Lower leg skin (tissue), 3 donors: Measurements from ENCODE around the gene HTR5A.

ENCODE experiments used
- CTCF ChIP-seq, 3 donors: fragments of 450-650 bp; IDR thresholded peaks; one replicate each; pipeline ENCODE4 v1.5.1; 2016; ENCODE audit warnings: antibody characterized with exemption in 3 of 3, mild to moderate bottlenecking in 3 of 3, moderate library complexity in 2 of 3
- POLR2A ChIP-seq, 2 donors: fragments of 450-650 bp; IDR thresholded peaks; one replicate each; pipeline ENCODE4 v1.6.1; 2016 to 2017; ENCODE audit warnings: antibody characterized with exemption in 2 of 2, mild to moderate bottlenecking in 1 of 2, moderate library complexity in 1 of 2

- TF ChIP-seq CTCF (IDR thresholded peaks at IDR 0.05) (no peak), POLR2A (IDR thresholded peaks at IDR 0.05) (no peak)
These were observed 24.6 kb downstream of the HTR5A start for GRCh38 chr7:155094636-155095135.
